Endodermal cell (in vitro differentiated cells): ENCODE results near the gene CAPN12. TPM values are rescaled to one million over a fixed set of nuclear protein-coding genes. Genes with fewer than 3 reads are reported as not detected.
"Not testable (repeated sequence)": the region's sequence is repeated elsewhere in the genome, so short reads cannot be mapped to it uniquely, and the experiment has no call there.

Experiments used
- DNase-seq: peaks from one replicate; pipeline ENCODE4 v3.0.0-alpha.2; 2017
- H3K27ac ChIP-seq: 2 replicates; pipeline ENCODE4 v1.5.1; 2013; ENCODE audit warnings: mild to moderate bottlenecking, low read depth, low read length, moderate library complexity
- H3K27me3 ChIP-seq: 2 replicates; pipeline ENCODE4 v1.6.1; 2013; ENCODE audit warnings: mild to moderate bottlenecking, low read length, moderate library complexity; ENCODE audit not compliant: insufficient read depth, control insufficient read depth, poor library complexity, severe bottlenecking
- H3K36me3 ChIP-seq: 2 replicates; pipeline ENCODE4 v1.7.0; 2013; ENCODE audit warnings: mild to moderate bottlenecking, low read length, moderate library complexity; ENCODE audit not compliant: control insufficient read depth, insufficient read depth
- H3K4me1 ChIP-seq: one replicate; pipeline ENCODE4 v1.7.0; 2013; ENCODE audit warnings: low read length; ENCODE audit not compliant: control insufficient read depth, insufficient read depth
- H3K4me3 ChIP-seq: 2 replicates; pipeline ENCODE4 v1.5.1; 2013; ENCODE audit warnings: mild to moderate bottlenecking, low read length, moderate library complexity
- H3K9ac ChIP-seq: 2 replicates; pipeline ENCODE4 v1.6.1; 2013; ENCODE audit warnings: mild to moderate bottlenecking, low read length, moderate library complexity; ENCODE audit not compliant: poor library complexity, severe bottlenecking; ENCODE audit errors: extremely low read depth
- H3K9me3 ChIP-seq: 2 replicates; pipeline ENCODE4 v1.6.1; 2013; ENCODE audit warnings: mild to moderate bottlenecking, low read length, moderate library complexity; ENCODE audit not compliant: control insufficient read depth
- H3K27ac Mint-ChIP-seq: 2 replicates; pipeline ENCODE4 v1.8.0; 2020; ENCODE audit warnings: mixed read lengths
- H3K27me3 Mint-ChIP-seq: 2 replicates; pipeline ENCODE4 v1.8.0; 2021; ENCODE audit warnings: mild to moderate bottlenecking, mixed read lengths; ENCODE audit not compliant: insufficient read depth
- H3K36me3 Mint-ChIP-seq: 2 replicates; pipeline ENCODE4 v1.8.0; 2020; ENCODE audit warnings: low read depth, mixed read lengths
- H3K4me1 Mint-ChIP-seq: 2 replicates; pipeline ENCODE4 v1.8.0; 2020; ENCODE audit warnings: mixed read lengths
- H3K4me3 Mint-ChIP-seq: 2 replicates; pipeline ENCODE4 v1.8.0; 2020; ENCODE audit warnings: mild to moderate bottlenecking, moderate library complexity, mixed read lengths
- H3K9me3 Mint-ChIP-seq: 2 replicates; pipeline ENCODE4 v1.8.0; 2020; ENCODE audit warnings: mild to moderate bottlenecking, mixed read lengths
- CTCF ChIP-seq: fragments of 200-600 bp; sonication (generic); conservative IDR thresholded peaks from 2 replicates; pipeline ENCODE4 v1.5.0; 2021; ENCODE audit warnings: antibody characterized with exemption, mild to moderate bottlenecking
- WGBS, 2 experiments: methylation state at CpG; one replicate each; pipeline versions ENCODE4 v1.1.5 to v1.1.7; 2013; ENCODE audit warnings: missing lambda C conversion rate in 2 of 2, mixed read lengths in 1 of 2; ENCODE audit not compliant: insufficient coverage in 1 of 2, insufficient read length in 1 of 2; 5-methylcytosine and 5-hydroxymethylcytosine counted together
- total RNA-seq, 2 donors: library from RNA; stranded (reverse); fragmentation: NEBNext Ultra II Directional in 1 of 2; extraction: Animal tissue kit (Norgen Biotek cat#: 25700) in 1 of 2; gene quantifications; 2 replicates in 1 of 2; 3 replicates in 1 of 2; pipeline ENCODE4 v1.2.1, GENCODE V29; 2021

Gene CAPN12
- total RNA-seq, 2 donors from 2014 or later = 14.5 to 83.0 TPM

GRCh38 chr19:38773469-38774177 lies 29.3 kb upstream of the CAPN12 start, which contains the start of gene LGALS7:
Gene LGALS7, minus strand, starts transcription at chr19:38773517. Its CDS starts 25 bp downstream, at chr19:38773492.
- H3K36me3 Mint-ChIP-seq = no peaks in the 10 kb centered on the region
- H3K27me3 ChIP-seq = no peaks in the 10 kb centered on the region
- no peak for TF ChIP-seq CTCF
- no peaks in the 10 kb centered on the region for H3K9me3 ChIP-seq
- H3K27ac Mint-ChIP-seq = no peak within 1 kb of the TSS
- H3K9ac ChIP-seq = no peak within 1 kb of the TSS
- H3K36me3 ChIP-seq = no peaks in the 10 kb centered on the region
- H3K4me1 Mint-ChIP-seq = no peaks in the 10 kb centered on the region
- no peaks in the 10 kb centered on the region for H3K4me1 ChIP-seq
- no peak within 1 kb of the TSS for H3K27ac ChIP-seq
- H3K4me3 ChIP-seq = no peak within 1 kb of the TSS
- DNase-seq = no peak
- H3K9me3 Mint-ChIP-seq = no peaks in the 10 kb centered on the region
- H3K4me3 Mint-ChIP-seq = no peak within 1 kb of the TSS
- no peaks in the 10 kb centered on the region for H3K27me3 Mint-ChIP-seq
- WGBS, 2 experiments = 82 to 88% methylated on average over 2 to 5 of the region's 14 CpGs

GRCh38 chr19:38771569-38771968 lies 27.3 kb upstream of the CAPN12 start:
- H3K4me1 Mint-ChIP-seq, DNase-seq, H3K9ac ChIP-seq, H3K9me3 ChIP-seq, H3K36me3 Mint-ChIP-seq, H3K27ac ChIP-seq, H3K27ac Mint-ChIP-seq, H3K4me3 Mint-ChIP-seq, H3K27me3 ChIP-seq, H3K9me3 Mint-ChIP-seq, H3K4me1 ChIP-seq, H3K36me3 ChIP-seq, H3K4me3 ChIP-seq, H3K27me3 Mint-ChIP-seq: not testable (repeated sequence)
- no CpG with 5 or more reads among the region's 30 CpGs for WGBS, 2 experiments

GRCh38 chr19:38770949-38771275 lies 26.6 kb upstream of the CAPN12 start:
- WGBS, 2 experiments = 86% methylated on average over 1 of the region's 22 CpGs; no CpG with 5 or more reads in 1 of the 2 experiments
- H3K9ac ChIP-seq, H3K36me3 ChIP-seq, H3K9me3 ChIP-seq, H3K27me3 ChIP-seq, DNase-seq, H3K4me3 ChIP-seq, H3K27me3 Mint-ChIP-seq, H3K36me3 Mint-ChIP-seq, H3K27ac ChIP-seq, H3K9me3 Mint-ChIP-seq, H3K4me1 ChIP-seq, H3K4me1 Mint-ChIP-seq, H3K27ac Mint-ChIP-seq, H3K4me3 Mint-ChIP-seq: not testable (repeated sequence)

GRCh38 chr19:38770228-38770948 lies 26.1 kb upstream of the CAPN12 start:
- not testable (repeated sequence) for H3K36me3 Mint-ChIP-seq, H3K27me3 ChIP-seq, H3K27ac Mint-ChIP-seq, H3K4me3 Mint-ChIP-seq, H3K36me3 ChIP-seq, H3K9me3 Mint-ChIP-seq, H3K27me3 Mint-ChIP-seq, DNase-seq, H3K4me3 ChIP-seq, H3K9ac ChIP-seq, H3K27ac ChIP-seq, H3K9me3 ChIP-seq, H3K4me1 Mint-ChIP-seq, H3K4me1 ChIP-seq
- WGBS, 2 experiments = 84 to 96% methylated on average over 5 to 8 of the region's 58 CpGs
